GM18858 (cell line): Measurements from ENCODE around the gene TERB1.

Experiments
- ATAC-seq: cut with Tn5 transposase; IDR thresholded peaks from one replicate; pipeline ENCODE4 v1.9.1; 2021; ENCODE audit not compliant: unreplicated experiment

Gene TERB1

DNA sequence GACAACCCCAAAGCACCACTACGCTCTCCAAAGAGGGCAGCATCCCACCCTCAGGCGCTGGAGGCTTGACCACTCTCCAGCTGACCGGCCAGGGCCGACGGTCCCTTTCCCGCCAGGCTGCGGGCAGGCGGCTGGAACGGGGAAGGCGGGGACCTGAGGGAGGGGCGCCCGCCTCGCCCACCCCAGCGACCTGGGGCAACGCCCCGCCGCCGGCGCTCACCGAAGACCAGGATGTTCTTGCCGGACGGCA is 50.4 kb downstream of the TERB1 start:
- ATAC-seq = no peak

DNA sequence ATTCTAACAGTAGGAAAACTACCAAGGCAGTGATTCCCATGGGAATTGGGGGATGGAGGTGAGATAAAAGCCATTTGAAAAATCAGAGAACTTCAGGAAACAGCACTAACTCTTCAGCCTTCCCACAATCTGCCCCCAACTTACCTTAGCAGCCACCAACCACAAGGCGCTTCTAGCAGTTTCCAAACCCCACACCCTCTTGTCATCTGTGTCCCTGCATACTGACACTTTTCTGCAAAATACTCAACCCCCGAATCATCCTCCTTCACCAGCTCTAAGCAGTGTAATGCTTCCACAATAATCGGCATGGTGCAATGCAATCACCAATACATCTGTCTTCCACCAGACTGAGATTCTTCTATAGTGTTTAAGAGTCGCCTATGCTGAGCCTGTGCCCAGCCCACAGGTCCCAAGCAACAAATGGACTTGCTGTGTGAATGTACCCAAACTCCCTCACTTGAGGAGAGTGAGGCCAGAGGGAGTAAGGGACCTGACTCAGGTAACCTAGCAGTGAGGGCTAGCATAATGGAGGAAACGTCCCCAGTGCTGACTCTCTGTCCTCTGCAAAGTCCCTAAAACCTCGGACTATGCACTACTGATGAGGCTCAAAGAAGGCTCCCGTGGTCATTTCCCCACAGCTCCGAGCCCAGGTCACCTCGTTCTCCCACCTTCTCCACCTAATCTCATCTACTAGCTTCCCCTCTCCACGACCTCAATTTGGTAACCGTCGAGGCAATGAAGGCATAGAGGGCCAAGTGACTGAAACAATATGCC is 50.9 kb downstream of the TERB1 start:
- no peak for ATAC-seq

DNA sequence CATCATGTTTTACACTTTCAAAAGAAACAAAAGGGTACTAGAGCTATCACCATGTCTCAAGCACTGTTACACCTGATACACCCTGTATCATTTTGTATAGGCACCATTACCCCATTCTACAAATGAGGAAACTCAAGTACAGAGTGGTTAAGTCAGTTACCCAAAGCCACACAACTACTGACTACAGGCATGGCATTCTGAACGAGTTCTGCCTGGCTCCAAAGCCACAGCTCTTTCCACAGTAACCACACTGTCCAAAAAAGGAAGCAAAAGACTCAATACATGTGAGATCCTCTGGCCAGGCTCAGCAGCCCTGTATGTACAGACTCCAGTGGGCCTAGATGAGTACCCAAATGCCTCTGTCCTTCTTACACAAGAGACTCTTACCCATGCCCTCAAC is 54.7 kb downstream of the TERB1 start:
- peak; percentile 37 for ATAC-seq

DNA sequence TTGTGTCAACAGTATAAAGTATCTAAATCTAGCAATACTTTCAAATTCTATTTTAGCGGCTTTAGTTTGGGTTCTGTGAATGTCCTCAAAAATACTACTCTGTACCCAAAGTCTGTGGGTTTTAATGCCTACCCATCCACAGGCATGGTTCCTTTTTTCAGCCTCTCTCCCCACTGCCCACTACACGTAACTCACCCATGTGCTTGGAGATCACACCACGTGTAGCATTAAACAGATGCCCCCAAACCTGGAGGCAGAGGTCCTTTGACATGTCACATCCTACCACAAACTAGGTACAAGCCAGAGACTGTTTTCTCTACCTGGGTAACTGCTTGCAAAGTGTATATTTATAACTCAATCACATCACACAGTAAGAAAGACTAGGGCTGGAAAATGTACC is 55.3 kb downstream of the TERB1 start:
- no peak for ATAC-seq

DNA sequence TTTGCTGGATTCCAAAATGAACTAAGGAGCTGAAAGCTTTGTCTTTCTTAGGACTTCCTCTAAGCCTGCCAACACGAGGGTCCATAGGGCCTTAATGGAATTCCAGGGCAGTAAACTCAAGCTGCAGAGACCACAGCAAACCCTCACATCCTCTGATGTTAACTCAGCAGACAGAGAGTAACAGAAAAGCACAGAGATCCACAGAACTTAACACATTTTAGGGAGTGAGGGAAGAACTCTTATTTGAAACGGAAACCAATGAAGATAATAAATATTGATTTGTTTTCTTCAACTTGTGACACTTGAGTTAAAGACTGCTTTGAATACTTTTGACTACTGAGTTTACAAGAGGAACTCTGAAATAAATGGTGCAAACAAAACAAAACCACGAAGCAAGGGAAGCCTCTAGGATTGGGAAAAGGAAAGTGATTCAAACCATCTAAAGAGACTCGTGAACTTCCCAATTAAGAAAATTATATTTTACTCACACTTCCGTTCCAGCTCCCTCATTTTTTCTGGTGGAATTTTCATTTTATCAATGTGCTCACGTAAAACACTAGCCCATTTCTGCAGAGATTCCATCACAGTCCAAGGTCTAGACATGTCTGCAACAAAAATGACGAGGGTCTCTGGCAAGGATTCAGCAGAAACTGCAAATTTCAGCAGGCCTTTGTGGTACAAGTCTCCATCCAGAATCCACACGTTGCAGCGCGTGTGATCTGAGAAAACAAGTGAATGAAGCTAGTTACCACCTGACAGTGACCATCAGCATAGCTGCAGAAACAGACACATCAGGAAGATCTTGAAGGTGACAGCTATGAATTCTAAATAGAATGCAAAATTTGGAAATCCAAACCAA is 59.2 kb downstream of the TERB1 start:
- ATAC-seq = no peak

DNA sequence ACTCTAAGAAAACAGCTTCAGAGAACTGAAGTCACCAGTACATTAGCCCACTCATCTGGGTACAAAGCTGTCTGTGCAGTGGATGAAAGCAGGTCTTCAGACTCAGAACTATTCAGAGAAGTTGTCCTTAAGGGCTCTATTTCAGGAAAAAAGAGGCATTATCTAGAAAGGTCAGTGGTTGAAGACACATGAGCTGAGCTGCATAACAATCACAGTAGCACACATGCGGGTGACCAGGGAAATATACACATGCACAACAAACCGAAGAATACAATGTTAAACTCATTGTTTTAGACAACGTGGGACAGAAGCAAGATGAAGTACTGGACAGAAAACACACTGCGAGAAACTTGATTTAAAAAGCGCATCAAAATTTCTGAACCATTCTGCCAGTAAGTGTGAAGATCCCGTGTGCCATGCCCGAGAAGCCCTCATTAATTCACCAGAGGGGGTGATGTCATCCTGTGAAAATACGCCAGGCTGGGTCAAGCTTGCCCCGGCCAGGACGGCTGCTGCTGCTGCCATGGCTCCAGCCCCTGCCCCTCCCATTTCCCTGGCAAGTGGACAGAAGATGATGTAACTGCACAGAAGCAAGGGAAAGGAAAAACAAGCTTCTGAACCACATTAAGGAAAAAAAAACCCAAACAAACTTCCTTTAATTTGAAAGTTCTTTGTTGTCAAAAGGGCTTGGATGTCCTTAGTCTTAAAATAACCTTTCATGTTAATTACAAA is 60.0 kb downstream of the TERB1 start:
- no peak for ATAC-seq

DNA sequence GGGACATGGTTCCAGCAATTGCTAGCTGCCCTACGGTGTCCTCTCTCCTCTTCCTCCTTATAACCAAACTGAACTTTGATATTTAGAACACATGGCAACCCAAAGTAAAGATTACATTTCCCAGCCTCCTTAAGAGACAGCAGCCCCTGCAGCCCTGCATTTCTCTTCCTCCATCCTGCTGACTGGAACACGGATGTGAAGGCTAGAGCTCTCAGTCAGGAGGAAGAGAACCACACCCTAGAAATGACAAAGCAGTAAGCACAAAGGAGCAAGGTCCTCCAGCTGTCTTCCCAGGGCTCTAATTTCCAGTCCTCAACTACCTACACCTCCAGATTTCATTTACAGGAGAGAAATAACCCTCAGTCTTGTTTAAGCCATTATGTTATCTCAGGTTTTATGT is 60.9 kb downstream of the TERB1 start:
- ATAC-seq = no peak

DNA sequence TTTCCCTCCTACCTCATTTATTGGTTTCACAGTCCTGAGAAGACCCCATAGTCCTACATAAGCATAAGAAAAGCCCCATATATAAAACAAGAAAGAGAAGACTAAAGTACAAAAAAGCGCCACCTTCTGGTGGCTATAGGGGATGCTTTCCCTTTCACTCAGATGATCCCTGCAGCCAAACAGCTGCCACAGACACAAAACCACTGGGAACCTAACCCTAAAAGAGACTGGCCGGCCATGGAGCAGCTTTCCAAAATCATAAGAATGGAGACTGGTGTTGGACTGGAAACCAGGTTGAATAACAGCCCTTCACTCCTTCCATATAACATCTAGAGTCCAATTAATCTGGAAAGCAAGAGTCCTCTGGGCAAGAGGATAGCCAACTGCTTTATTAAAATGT is 61.4 kb downstream of the TERB1 start:
- ATAC-seq = no peak

DNA sequence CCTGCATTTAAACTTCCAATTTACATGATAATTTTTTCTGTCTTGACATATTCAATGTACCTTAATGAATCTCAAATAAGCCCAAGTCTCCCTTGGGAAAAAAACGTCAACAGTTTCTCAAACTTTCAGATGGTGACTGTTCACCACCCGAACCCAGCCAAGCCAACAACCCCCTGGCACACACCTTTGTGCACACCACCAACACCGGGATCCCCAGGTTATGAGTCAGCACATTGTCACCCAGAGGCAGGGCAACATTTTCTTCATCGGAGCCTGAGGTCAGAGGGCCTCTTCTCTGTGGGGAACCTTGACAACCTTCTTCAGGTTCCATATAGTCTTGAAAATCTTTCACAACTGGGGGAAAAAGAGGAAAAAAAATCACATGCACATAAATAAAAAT is 65.5 kb downstream of the TERB1 start:
- ATAC-seq = no peak

DNA sequence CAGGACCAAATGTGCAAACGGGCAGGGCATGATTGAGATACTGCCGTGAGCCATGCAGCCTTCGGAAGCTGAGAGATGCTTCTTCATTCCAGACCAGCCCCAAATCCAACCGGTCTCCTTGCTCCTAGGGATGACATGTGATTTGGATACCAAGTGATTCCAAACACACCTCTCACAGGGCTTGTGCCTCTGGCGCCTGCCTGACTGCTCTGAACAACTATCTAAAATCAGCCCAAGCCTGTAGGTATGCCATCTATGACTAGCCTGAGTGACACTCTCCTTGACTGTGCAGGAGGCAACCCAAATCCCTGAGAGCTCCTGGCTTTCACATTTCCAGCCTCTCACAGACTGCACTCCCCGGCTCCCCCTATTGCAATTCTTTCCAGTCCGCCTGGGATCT is 70.3 kb downstream of the TERB1 start:
- no peak for ATAC-seq

DNA sequence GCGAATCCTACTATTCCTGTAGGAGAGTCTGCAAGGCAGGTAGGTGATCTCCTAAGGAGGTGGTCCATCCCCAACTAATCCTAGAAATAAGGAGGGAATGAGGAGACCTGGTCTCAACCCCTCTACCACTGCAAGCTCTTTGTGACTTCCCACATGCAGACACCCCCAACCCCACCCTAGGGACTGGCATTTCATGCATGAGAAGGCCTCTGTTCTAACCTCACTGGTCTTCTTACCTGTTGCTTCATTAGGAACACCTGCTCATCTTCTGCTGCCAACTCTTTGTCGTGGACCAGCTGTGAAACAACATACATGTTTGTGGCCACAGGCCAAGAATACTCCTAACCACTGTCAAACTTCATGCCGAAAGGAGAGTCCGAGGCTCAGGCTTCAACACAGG is 72.6 kb downstream of the TERB1 start:
- ATAC-seq = no peak

DNA sequence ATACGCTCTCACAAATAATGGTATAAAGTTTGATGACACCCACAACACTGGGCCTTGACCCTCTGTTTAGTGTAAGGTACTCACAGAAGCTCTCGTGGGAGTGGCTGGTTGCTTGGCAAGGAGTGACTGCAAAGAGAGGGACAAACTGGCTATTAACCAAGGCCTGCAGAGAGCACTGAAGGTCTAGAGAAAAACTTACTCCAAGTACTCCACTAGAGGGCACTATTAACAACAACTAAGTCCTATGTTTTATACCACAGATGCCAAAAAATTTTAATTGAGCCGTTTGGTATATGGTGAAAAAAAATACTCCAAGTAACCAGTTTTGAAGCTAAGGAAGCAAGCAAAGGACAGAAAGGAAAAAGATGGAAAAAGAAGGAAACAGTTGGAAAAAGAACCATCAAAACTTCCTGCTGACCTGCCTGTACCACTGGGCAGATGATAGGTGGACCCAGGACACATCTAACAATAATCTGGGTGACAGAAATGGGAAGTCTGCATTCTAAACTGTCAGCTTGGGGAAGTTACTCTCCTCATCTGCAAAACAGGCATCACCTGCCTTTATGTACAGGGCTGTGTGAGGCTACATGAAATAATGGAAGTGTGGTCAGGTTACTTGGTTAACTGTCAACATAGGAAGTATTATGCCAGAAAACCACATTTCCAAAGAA is 73.1 kb downstream of the TERB1 start:
- no peak for ATAC-seq

DNA sequence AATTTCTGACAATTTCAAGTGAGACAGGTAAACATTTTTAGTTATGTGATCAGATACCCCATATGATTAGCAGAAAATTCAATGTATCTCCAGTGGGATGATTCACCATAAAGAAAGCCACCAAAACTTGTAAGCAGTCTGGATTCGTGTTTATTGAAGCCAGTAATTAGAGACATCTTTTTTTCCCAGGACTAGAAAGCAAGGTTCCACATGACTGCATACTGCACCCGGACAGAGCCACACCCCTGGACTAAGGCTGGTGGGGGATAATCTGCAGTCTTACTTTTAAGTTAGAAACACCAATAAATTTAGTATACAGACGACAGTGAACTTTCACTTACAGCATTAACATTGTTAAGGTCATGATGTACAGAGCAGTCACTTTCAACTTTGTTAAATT is 80.6 kb downstream of the TERB1 start:
- no peak for ATAC-seq

DNA sequence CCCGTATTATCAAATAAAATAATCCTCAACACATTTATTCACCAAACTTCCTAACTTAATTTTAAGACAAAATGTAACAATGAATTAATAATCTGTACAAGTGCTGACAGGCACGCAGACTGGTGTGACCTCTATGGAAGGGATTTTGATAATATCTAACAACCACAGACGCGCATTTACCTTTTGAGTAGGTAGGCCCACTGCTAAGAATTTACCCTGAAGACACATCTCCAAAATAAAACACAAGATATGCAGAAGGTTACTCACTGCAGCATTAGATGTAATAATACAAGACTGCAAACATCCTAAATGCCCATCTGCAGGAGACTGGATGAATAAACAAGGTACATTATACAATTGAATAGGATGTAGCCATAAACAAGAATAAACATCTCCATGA is 82.1 kb downstream of the TERB1 start:
- no peak for ATAC-seq

DNA sequence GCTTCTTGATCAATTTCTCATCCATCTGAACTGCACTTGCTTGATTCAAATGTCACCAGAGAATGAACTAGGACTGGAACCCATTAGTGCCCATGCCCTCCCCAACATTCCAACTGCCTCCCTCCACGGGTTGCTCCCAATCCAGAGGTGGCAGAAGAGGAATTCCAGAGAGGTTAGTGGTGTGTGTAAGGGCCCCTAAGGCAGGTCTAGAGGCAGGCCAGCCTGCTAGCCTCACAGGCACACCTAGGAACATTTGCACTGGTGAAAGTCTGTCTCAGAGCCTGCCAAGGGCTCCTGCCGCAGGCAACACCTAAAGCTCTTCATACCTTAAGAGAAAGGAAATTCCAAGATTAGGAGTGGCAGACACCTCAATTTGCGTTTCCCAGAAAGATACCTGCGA is 83.6 kb downstream of the TERB1 start:
- ATAC-seq = no peak

DNA sequence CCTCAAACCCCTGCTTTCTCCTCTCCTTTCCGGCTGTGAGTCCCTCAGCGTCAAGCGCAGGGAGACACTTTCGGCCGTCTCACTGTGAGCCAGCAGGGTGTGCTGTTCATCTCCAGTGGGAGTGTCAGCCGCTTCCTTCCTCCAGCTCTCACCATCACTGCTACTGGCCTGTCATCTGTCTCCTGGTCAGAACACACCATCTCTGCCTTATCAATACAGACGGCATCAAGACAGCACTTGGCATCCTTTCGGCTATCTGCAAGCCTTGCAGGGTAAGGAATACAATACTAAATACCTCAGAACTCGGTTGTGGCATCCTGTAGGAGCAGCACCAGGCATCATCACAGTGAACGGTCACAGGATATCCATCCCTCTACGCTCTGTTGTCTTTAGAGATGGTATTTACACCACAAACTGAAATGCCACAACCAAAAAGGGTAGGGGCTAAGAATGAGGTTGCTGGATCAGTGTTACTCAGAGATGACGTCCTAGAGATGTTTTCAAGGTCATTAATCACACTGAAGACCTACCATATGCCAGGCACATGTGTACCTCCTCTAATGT is 84.2 kb downstream of the TERB1 start:
- no peak for ATAC-seq

DNA sequence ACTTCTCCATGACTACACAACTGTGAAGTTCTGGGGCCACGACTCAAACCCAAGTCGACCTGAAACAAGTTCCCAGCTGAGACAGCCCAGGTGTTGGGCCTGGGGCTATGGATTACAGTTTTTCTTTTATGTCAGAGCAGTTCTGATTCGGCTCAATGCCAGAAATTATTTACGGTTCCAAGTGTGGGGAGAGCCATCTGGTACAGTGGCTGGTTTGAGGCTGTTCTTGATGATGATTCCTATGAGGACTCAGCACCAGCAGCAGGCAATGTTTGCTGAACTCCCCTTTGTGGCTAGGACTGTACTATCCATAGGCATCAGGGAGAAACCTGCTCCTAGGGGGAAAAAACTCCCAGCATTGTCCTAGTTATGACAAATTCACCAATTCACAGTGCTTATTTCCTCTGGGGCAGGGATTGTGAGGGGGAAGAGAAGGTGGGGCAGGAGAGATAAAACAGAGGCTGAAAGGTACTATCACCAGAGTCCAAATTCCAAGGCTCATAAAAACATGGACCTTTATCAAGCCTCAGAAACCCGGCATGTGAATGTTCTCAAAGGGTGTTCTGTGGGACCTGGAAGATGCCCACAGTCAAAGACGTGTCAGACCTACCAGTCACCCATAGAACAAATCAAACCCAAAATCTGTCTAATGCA is 86.6 kb downstream of the TERB1 start:
- no peak for ATAC-seq

DNA sequence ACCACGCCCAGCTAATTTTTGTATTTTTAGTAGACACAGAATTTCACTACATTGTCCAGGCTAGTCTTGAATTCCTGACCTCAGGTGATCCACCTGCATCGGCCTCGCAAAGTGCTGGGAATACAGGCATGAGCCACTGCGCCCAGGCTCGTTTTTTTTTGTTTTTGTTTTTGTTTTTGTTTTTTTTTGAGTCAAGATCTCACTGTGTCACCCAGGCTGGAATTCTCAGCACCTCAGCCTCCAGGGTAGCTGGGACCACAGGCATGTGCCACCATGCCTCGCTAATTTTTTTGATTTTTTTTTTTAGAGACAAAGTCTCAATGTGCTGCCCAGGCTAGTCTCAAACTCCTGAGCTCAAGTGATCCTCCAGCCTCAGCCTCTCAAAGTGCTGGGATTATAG is 87.3 kb downstream of the TERB1 start:
- no peak for ATAC-seq

DNA sequence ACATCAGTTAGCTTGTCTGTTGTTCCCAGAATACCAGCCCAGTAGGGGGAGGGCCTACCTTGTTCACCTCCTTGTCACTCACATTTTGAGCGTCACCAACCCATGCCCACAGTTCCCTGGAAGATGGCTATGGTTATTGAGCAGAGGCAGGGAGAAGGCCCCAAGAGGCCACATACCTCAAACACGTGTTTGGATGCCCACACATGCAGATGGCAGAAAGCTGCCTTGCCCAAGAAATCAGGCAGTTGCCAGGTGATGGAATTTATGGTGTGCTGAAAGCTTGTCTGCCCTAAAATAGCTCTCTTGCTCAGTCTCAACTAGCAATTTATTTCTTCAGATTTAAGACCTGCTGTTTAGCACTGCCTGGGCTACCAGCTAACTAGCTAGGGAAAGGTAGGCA is 88.3 kb downstream of the TERB1 start:
- ATAC-seq = no peak

DNA sequence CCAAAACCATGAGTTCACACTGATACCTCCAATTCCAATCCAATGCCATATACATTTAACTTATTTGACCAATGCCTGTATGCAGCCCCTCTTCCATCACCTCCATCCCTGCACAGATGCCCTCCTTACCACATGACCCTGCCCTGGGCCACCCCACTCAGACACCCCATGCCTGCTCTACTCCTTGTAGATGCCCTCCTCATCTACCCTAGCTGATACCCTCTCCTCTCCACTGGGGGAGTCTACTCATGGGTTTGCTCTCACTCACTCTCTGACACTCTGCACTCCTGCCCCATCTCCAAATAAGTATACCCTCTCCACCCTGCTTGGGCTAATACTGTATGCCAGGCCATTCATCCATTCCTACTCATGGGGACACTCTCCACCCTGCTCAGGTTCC is 88.9 kb downstream of the TERB1 start:
- no peak for ATAC-seq

DNA sequence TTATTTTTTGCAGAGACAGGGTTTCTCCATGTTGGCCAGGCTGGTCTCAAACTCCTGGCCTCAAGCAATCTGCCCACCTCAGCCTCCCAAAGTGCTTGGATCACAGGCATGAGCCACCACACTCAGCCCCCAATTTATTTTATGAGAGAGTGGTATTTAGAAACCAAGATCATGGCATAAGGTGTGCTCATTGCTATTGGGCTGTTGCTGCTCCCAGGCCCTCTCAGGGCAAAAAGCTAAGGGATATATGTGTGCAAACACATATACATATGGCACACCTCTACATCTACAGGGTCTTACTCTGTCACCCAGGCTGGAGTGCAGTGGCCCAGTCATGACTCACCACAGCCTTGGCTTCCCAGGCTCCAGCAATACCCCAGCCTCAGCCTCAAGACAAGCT is 89.8 kb downstream of the TERB1 start:
- ATAC-seq = no peak
